Right forelimb (tissue), 1 donor: ENCODE results near the gene LYPD1.

Experiments
- DNase-seq: peaks from one replicate; pipeline ENCODE4 v3.0.0-alpha.2; 2018

Gene LYPD1

DNA sequence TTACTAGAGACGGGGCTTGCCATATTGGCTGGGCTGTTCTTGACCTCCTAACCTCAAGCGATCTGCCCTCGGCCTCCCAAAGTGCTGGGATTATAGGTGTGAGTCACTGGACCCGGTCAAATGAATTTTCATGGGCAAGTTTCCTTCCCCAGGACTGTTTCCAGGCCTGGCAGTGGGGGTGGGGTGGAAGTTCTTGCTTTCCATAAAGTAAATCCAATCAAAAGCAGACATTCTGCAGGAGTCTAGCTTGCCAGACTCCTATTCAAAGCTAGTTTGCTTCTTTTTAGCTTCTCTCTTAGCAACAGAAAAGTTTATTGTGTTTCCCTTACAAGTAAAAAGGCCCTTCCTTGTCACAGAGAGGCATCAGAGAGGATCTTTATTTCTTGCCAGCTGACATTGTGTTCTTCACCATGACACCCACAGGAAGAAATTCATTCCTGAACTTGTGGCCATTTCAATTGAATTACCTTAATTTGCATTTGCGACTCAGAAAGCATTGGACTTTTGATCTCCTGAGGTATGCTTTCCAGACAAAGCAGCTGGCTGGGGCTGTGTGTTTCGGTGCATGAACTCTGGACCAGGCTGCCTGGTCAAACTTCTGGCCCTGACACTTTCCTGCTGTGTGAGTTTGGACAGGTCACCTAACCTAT, 37.9 kb downstream of the LYPD1 start:
- no peak for DNase-seq

GRCh38 chr2:132627536-132627935, 42.5 kb downstream of the LYPD1 start:
- no peak for DNase-seq

DNA sequence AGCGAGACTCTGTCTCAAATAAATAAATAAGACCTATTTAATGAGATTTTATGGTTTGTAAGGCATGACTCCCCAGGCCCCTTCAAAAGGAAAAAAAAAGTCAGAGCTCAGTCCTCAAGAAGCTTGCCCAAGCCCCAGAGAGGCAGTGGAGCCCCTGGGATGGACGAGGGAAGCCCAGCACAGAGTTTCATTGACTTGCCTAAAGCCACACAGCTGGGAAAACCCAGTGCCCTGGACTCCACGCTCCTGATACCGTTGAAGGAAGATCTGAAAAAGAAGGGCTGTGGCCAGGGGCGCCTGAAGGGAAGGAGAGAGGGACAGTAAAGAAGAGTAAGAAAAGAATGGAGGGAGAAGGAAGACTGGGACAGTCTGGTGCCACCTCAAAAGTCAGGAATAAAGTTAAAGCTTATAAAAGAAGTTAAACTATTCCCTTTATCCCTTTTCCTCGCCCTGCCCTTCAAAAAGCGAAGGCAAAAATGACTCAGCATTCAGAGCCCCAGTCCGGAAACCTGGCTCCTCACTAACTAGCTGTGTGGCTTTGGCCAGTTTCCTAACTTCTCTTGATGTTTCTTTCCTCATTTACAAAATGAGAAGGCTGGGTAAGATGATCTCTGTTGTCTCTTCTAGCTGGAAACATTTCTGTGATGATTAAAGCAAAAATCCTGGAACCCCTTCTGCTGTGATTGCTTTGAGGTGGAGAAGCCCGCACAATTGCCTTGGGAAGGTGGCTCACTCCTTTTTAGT, 46.7 kb downstream of the LYPD1 start:
- DNase-seq, result peak; percentile 53

DNA sequence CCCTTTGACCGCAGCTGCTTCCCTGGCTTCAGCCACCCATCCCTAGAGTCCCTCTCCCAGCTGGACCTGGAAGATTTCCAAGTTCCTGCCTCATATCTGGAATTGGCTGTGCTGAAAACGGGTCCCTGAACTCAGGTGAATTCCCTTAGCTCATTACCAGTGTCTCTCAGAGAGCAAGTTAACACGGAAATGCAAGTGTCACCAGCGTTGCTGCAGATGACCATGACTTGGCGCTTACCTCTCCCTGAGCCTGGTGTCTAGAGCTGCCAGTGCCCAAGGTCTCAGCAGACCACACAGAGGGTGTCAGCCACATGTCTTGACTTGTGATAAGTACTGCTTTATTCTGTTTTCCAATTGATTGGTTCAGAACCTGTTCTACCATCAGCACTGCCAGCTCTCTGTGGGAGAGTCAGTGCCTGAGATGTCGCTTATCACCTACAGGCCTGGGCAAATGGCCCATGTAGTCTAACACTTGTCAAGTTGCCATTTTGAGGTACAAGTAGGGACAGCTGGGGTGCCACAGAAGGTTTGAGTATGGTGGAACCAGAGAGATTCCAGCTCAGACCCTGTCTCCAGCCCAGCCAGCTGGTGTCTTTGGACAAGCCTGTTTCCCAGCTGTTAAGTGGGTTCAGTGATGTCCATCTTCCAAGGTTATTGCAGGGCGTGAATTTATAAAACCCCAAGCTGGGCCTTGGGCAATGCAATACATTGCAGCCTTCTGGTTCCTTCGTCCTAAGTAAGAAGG, 48.7 kb downstream of the LYPD1 start:
- DNase-seq, result no peak

DNA sequence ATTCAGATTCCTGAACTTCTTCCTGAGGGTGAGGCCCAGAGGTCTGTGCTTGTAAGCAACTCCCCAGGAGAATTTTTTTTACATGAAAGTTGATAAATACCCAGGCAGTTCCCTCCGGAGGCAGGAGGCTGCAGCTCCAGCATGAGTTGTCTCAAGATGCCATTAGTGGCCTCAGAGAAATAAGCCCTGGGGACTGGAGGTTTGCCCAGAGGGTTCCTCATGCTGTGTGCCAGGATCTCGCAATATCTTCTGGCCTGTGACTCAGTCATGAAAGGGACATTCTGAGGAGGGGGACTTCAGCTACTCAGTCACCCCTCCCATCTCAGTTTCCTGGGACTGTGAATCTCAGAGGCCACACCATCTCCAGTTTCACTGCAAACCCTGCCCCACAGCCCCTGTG, 49.9 kb downstream of the LYPD1 start:
- no peak for DNase-seq

GRCh38 chr2:132618734-132619133, 51.3 kb downstream of the LYPD1 start:
- DNase-seq, result no peak

GRCh38 chr2:132617989-132618388, 52.0 kb downstream of the LYPD1 start:
- no peak for DNase-seq

DNA sequence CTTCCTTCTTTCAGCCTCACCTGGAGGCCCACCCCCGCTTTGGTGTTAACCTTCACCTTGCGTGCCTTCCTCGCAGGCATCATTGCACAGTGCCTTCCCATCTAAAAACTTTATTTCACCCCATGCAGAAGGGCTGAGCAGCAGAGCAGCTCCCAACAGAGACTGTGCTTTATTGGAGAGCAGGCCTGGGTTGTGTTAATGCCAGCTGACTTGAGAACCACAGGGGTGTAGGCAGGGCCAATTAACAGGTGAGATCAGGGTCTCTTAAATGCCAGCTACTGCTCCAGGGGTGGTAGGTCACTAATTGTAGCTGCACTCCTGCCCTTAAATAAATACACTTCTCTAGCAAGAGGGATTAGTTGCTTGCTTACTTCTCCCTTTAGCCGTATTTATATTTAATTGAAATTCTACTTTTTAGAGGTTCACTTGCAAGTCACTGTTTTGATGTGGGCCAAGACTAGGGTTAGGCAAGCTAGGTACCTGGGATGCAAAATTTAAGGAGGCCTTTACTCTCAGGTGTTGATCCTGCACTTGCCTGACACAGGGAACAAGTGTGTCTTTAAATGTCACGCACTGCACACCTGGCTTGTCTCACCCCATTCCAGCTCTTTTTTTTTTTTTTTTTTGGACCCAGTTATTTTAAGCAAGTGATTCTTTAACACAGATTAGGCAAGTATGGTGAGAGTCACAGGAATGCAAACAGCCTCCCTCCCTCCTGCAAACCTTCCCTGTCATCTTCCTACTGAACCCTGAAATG, 54.5 kb downstream of the LYPD1 start:
- DNase-seq, result no peak

DNA sequence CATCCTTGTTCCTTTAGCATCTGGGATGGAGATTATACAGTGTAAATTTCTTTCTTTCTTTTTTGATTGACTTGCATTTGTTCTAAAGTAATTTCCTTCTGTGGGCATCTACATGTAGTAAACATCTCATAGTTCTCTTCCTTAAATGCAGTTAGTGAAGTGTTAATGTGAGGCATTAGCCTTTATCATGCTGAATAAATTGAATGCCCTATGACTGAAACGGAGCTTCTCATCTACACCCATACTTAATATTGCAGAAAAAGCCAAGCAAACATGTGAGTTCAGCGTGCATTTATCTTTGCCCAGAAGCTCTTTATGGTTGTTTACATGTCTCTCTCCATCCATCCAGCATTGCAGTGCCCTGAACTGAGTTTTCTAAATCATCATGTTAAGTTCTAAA, 58.3 kb downstream of the LYPD1 start:
- DNase-seq, result no peak

DNA sequence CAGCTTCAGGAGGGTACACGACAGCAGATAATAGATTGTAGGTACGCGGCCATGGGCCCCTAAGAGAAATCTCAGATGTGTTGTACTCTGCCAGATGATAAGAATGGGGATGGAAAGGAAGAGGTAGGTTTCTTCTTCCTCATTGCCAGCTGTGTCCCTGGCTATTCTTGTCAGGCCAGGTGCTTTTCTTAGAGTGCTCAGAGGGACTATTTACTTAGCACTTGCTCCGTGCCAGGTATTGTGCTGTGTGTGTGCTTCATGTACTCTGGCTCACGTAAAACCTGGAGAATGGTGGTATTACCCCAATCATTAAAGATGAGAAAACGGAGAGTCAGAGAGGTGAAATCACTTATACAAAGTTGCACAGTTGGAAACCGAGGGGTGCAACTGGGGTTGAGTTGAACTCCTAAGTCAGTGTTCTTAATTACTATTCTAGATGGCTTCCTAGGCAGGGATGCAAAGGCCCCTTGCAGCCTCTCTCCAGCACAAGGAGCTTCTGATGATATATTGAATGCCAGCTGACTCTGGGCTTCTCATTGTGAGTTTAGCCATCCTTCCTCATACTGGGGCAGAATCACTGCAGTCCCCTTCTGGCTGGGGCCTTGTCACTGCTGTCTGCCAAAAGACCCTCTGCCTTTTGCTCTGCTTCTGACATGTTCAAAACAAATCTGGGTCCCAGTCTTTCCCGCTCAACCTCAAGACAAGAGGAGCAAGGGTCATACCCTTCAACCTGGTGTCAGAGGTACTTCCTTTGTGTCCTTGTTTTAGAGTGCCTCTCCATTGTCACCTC, 60.7 kb downstream of the LYPD1 start:
- no peak for DNase-seq

DNA sequence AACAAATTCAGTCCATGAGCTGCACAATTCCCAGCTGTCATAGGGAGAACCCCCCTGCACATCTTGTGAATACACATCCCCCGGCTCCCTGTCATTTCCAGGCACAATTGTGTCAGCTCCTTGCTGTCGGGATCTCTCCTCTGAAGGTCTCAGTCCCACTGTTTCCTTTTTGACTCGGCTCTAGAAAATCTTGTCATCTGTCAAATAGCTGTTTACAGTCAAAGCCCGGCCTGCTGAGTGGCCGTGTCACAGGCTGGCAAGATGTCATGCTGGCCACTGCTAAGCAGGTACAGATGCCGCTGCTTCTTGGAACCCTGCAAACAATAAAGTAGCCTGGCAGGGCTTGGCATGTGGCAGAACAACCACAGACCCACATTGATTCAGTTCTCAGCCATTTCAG, 61.7 kb downstream of the LYPD1 start:
- no peak for DNase-seq

GRCh38 chr2:132607426-132608090, 62.4 kb downstream of the LYPD1 start:
- no peak for DNase-seq

DNA sequence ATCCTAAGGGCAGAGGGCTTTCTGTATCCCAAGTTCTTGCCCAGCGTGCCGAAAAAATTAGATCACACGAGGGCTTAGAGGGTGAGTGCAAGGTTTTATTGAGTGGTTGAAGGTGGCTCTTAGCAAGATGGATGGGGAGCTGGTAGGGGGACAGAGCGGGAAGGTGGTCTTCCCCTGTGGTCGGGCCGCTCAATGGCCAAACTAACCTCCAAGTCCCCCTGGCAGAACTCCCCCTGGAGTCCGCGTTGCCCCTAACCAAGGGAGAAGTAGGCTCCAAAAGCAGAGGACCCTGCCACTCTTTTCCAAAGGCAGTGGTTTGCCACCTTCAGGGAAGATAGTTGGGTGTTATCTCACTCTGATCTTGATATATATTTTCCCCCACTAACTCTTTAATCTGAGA, 63.4 kb downstream of the LYPD1 start:
- no peak for DNase-seq

DNA sequence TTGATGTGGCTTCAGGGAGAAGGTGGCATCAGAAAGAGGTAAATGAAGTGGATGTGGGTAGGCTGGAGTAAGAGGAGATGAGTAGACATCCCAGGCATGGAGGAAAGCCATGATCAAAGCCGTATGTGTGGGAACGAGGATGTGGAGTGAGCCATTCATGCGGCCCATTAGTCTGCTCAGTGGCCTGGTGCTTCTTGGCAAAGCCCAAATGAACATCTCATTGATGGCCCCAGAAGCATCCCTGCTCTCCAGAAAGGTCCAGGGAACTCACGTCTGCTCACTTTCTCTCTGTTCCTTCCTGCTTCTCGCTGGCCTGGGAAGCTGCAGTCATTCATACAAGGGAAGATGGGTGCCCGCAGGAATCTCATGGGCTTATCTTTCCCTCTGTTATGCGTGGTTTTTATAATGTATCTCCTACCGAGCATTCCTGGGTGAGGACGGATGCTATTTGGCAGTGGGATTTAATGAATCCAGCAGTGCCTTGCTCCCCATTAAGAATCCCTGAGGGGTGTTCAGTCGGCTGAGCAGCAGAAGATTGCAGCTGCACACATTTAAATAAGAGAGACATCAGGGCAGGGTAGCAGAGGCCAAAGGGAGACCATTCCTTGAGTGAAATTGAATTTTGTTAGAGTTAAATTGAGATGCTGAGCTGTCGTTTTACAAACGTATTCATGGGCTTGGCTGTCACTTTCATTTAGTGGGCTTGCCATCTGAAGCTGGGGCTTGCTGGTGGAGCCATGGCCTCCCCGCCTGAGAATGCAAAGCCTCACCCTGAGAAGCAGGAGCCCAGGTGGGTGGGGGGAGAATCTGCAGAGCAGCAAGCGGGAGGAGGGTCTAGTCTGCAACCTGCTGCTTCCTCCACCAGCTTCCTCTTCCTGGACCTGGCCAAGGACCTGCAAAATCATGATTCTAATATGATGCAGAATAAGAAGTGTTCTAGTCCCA, 64.5 kb downstream of the LYPD1 start:
- DNase-seq, result no peak

- no peak for DNase-seq
Measured at GRCh38 chr2:132604561-132604960, 65.4 kb downstream of the LYPD1 start.

DNA sequence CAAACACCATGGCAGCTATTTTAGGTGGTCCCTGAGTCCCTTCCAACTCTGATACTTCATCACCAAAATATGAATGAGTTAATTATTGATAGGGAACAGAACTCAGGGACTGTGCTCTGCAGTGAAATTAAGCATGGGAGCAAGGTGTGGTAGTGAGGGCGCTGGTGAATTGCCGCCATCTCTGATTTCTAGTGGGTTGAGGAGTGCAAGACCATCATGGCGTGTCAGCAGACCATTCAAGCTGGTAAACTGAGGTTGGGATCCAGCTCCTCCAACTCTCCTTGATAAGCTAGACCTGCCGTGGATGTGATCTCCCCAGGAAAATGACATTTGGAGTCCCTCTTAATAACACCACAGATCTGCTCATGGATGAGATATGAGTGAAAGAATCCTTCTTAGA, 70.4 kb downstream of the LYPD1 start:
- no peak for DNase-seq

DNA sequence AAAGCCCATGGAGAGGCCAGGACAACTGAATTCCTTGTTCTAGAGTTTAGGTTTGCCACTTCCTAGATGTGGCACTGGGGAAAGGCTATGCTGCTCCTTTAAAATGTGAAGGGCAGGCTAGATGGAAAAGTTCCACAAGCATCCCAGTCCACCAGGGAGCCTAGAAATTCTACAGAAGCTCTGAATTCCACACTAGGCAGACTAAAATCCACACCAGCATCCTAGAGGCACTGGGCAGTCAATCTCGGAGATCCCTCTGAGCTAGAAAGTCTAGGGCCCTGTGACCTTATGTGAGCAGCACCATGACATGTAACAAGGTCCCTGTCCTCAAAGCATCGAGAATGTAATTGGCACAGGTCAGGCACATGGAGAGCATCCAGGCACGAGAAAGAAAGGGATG, 71.5 kb downstream of the LYPD1 start:
- no peak for DNase-seq

DNA sequence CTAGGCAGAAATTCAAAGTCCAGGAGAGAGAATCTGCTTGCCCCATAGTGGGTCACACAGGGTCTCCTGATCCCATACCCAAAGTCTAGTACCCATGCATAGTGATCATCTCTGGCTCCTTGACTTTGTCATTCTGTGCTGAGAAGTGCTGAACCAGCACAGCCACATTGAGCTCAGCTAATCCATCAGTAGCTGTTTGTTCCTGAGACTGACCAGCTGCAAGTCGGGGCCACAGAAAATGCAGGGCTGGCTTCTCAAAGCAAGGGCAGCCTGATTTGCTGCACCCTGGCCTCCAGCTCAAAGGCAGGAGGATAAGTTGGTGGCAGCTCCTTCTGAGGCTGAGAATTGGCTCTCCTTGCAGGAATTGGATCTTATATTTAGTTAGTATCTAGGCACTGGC, 72.2 kb downstream of the LYPD1 start:
- DNase-seq, result no peak

DNA sequence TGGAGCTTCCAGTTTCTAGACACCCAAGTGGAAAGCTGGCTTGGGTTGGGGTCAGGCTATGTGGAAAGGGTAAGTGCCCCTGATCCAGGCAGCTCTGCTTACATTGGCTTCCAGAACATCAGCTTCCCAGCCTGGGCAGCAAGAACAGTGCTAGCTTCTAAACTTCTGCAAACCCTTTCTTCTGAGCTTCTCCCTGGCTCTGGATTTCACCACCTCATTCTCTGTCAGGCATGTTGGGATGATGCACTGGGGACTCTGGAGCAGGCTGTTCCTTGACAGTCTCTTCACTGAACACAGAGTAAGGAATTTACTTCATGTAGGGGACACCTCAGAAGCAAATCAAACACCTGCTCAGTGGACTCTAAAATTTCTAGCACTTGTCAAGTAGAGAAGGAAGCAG, 72.8 kb downstream of the LYPD1 start:
- DNase-seq, result no peak

DNA sequence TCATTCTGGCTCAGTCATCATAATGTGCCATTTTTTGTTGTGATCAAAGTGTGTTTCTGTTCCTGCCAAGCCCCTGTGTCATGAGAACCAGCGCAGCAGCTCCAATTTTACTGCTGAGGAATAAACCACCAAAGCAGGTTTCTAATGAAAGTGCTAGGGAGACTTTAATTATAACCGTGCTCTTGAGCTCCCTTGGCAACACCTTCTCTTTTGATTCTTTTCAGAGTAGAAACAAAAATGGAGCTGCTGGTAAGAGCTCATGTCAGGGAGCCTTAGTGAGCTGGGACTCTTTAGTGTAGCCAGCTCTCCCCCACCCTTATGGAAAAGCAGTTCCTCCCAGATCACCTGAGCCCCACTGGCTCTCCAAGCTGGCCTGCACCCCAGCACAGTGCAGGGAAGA, 74.3 kb downstream of the LYPD1 start:
- DNase-seq, result no peak

DNA sequence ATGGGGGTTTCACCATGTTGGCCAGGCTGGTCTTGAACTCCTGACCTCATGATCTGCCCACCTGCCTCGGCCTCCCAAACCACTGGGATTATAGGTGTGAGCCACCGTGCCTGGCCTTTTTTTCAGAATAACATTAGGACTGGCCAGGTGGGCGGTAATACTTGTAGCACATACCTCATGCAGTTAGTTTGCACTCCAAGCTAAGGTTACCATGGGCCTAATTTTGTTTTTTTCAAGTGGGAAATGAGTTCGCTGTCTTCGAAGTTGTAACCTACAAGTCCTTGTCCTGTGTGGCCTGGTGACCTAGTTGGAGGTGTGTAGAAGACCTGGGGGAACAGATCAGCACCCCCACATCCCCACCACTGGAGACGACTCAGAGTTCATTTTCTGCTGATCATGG, 74.8 kb downstream of the LYPD1 start:
- no peak for DNase-seq
